HG03135 (cell line): ENCODE results near the gene TAGLN3.
"Not testable (repeated sequence)": the region's sequence is repeated elsewhere in the genome, so short reads cannot be mapped to it uniquely, and the experiment has no call there.

Source experiments
- ATAC-seq: cut with Tn5 transposase; IDR thresholded peaks from one replicate; pipeline ENCODE4 v1.9.1; 2021; ENCODE audit warnings: mild to moderate bottlenecking, moderate library complexity; ENCODE audit not compliant: unreplicated experiment

TAGLN3 gene

DNA sequence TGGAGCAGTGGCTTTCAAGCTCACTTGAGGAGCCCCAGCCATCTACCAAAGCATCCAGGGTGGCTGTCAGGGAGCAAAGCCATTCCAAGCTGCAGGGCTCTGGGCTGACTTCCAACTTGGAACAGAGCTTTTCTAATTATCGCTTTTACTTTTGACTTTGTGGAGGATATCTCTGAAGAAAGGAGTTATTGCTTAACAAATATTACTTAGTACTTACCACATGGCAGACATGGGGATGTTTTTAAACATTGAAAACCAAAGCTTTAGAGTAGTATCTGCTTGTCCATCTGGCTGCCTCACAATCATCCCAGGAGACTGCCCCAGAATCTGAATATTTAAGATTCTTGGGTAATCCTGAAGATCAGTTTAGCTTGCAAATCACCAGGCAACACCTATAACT, 8.9 kb downstream of the TAGLN3 start:
- no peak for ATAC-seq

DNA sequence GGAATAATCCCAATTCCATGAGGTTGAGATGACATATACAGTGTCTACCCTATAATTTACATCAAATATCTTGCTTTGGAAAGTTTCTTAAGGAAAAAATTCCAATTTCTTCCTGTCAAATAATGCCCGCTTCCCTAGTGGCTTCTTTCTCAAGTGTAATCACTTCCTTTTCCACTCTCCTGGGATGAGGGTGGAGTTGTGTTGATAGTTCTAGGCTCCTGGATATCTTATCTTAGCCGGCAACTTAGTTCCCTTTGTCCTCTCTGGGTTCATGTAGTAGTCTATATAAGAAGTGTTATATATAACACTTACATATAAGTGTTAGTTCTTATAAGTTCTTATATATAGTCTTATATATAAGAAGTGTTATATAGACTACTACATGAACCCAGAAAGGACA, 10.9 kb downstream of the TAGLN3 start:
- no peak for ATAC-seq

DNA sequence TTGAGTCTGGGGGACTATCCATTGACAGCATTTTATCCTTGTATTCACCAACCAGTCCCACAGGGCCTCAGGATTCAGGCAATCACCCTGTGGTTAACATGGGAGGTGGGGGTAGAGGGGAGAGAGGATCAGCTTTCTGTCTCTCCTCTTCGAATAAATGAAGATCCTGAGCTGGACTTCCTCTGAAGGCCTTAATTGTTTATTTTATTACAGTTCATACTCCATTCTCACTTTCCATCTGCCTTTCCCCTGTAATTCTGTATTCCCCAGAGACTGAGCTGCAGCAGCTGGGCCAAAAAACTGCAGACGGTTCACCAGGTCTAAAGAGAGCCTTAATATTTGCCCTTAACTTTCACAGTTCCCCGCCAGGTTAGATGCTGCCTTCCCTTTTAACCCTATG, 11.9 kb downstream of the TAGLN3 start:
- ATAC-seq = no peak

DNA sequence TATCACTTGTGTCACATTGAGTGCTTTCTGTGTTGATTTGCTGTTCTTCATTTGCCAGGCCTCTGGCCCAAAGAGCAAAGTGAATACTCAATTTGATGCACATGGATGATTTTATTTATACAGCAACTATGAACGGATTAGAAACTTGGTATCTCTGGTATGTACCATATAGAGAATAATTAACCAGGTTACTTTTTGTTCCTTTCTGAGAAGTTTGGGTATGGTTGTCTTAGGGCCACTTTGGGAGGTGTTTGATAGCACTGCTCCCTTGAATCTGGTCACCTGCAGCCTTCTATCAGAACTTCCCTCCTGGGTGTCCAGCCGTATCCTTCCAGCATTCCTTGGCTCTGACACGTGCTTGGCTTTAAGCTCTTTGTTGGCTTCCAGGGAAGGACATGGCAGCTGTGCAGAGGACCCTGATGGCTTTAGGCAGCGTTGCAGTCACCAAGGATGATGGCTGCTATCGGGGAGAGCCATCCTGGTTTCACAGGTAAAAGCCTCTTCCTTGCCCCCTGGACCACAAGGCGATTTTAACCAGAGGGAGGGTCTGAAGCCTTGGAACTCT, 12.7 kb downstream of the TAGLN3 start:
- ATAC-seq = no peak

DNA sequence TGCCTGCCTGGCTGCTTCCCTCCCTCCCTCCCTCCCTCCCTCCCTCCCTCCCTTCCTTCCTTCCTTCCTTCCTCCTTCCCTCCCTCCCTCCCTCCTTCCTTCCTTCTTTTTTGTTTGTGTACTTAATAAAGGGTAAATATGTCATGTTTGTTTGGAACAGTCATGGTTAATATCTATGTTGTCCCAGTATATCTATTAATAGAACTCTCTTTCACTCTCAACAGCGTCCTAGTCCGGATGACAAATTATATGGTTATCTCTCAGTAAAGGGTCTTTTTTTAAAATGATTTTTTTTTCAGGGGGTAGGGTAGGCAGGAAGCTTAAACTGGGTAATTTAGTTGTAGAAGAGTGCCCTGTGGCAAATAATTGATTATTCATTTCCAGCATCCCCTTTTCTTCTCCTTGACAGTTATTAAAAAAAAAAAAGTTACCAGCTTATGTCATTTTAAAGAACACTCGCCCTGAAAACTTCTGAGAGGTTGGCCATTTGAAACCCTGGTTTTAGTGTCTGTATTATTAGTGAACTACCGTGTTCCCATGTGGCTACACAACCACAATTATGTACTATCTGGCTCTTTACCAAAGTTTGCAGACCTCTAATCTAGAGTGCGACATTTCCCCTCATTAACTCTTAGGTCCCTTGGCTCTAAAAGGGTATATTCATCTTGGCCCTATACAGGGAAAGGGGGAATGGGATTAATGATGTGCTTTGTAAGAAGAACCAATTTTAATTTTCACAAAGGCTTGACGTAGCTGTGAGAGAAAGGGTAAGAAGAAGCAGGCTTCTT, 13.7 kb downstream of the TAGLN3 start:
- no peak for ATAC-seq

DNA sequence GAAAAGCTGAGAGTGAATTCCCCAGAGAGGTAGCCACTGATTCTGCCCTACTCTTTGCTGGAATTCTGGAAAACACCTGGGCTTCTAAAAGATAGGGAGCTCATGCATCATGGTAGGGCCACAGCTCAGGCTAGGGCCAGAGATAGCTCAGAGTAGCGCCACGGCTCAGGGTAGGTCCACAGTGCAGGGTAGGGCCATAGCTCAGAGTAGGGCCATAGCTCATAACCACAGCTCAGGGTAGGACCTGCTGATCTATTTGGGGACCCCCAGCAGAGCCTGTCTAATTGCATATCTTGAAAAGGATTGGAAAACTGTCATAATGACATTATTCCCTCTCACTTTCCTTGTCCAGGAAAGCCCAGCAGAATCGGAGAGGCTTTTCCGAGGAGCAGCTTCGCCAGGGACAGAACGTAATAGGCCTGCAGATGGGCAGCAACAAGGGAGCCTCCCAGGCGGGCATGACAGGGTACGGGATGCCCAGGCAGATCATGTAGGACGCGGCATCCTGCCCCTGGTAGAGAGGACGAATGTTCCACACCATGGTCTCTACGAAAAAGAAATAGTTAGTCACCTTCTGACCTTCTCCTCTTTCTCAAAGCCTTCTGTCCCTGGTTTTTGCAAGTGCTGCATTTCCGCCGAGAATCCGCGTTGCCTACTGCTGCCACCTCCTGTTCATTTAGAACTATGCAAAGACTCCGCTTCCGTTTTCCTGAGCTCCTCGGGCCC, 14.5 kb downstream of the TAGLN3 start:
- peak; percentile 84 for ATAC-seq

DNA sequence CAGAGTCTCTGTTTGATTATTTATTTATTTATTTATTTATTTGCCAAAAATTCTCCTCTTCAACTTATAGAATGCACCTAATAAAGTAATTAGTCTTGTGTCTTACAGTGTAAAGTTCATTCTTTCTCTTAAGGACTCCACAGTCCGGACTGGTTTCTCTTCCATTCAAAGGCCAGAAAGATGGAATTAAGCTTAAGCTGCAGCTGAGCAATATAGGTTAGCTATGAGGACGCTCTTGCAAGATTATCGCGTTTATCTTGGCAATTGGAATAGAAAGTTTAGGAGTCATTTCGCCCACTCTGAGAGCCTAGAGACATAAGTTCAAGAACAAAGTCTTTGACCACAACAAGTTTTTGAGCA, 15.0 kb downstream of the TAGLN3 start:
- ATAC-seq = peak; percentile 21

DNA sequence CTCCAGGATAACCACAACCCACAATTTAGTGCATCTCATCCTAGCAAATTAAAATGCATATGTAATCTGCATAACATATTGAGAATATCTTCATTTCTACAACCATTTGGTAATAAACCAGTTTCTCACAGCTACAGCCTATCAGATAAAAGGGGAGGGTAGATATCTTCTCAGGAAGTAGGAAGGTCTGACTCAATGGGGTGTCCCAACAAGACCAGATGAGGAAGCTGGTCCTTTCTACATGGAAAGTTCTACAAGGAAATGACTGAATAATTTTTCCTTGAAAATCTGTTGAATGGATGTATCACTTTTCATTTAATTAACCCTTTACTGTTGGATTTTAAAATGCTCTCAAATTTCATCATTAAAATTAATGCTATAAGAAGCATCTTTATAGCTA, 18.4 kb downstream of the TAGLN3 start:
- no peak for ATAC-seq

DNA sequence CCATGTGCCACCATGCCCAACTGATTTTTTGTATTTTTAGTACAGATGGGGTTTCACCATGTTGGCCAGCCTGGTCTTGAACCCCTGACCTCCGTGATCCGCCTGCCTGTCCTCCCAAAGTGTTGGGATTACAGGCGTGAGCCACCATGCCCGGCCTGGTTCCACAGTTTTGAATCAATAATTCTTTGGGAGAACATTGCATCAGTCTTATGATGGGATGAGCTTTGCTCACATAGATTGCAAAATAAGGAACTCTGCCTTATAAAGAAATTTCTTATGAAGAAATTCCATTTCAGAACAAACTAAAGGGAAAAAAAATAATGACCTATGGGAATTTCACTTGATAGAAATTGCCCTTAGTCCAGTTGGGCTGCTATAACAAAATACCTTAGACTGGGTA, 20.0 kb downstream of the TAGLN3 start:
- ATAC-seq = no peak

DNA sequence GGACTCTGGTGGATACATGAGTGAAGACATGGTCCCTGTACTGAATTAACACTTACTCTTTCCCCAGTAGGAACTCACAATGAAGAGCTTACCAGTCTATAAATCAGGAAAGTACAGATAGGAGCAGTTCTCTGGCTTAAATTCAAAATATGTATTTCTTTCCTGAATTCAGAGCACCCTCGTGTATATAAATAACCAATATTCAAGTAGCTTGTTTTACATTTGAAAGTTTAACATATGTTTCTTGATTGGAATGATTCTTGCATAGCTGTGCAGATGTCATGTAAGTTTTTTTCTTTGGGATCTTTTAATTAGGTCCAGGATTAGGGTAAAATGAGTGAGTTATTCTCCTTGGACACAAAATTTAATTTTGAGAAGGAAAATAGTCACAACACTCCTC, 21.0 kb downstream of the TAGLN3 start:
- ATAC-seq = no peak

DNA sequence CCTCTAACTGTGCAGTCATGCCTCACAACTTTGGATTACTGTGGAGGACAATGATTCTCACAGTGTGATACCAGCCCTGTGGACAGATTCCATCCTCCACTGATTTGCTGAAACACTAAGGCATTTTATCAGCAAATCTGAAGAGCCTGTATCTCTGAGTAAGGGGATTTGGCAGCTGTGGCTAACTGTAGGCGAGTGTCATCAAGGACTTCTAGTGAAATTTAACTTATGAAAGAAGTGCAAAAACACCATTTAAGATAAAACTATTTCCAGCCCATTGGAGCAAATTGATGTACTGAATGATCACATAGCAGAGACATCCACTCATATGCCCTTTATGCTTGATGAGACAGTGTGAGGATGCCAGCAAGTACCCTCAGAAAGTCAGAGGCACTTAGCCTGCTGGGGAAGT, 22.0 kb downstream of the TAGLN3 start:
- ATAC-seq = no peak

DNA sequence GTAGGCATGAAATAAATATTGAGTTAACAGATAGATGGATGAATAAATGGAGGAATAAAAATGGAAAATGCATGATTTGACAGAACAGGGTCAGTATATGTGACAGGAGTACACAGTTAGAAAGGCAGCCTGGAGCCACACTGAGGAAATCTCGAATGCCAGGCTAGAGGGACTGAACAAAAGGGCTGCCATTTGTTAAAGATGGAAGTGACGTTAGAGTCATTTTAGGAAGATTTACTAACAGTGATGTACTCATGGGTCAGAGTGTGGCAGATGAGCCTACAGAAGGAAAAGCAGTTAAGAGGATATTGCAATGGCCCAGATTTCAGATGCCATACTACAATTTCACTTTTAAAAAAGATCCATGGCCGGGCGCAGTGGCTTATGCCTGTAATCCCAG, 28.4 kb downstream of the TAGLN3 start:
- ATAC-seq = no peak

DNA sequence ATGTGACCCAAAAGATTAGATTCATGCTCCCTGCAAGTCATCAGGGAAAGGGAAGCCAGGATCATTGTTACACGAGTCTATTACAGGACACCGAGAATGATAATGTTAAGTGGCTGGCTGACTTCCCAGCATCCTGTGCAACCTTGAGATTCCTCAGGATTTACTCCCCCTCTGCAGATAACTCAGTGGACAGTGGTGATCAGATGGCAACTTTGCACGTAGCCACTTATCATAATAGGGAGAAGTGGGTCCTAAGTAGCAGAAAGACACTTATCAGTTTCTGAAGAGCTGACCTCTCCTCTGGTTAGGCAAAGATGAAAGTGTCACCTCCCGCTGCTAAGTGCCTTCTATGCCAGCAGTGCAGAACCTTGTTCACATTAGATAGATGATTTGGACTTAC, 29.1 kb downstream of the TAGLN3 start:
- no peak for ATAC-seq

DNA sequence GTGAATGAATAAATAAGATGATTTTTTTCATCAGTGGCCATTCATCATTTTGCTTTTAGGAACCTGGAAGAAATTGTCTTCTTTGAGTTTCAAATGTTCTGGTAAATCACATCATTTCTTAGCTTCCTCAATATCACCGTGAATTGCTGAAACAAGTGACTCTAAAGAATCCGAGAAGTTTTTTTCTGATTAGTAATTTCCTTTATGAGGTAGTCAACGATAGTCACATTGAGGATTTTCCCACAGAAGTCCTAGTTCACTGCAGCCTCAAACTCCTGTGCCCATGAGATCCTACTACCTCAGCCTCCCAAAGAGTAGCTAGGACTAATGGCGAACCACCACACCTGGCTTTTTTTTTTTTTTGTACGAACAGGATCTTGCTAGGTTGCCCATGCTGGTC, 32.2 kb downstream of the TAGLN3 start:
- no peak for ATAC-seq

DNA sequence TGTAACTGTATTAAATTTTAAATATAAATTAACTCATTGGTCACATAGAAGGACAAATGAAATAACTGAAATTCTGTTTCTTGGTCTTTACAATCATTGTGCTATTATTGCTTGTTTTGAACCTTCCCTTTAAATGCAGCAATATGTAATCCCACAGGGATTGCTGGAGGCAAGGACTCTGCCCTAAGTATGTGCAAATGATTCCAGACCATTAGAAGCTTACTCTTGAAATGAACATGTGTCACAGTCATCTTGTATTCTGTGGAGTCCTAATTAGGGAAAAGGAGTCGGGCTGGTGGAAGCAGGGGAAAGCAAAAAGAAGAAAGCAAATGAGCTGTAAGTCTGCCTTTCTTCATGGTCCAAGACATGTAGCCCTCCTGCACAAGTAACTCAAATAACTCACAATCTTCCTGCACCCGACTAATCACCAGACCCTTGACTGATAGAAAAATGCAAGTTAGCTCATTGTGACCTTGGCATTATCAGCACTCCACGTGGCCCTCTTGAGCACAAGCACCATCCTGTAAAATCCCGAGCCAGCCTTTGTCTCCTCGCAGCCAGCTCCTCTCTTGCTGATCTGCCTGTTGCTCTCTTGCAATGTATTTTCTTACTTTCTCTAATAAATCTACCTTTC, 33.5 kb downstream of the TAGLN3 start:
- no peak for ATAC-seq

DNA sequence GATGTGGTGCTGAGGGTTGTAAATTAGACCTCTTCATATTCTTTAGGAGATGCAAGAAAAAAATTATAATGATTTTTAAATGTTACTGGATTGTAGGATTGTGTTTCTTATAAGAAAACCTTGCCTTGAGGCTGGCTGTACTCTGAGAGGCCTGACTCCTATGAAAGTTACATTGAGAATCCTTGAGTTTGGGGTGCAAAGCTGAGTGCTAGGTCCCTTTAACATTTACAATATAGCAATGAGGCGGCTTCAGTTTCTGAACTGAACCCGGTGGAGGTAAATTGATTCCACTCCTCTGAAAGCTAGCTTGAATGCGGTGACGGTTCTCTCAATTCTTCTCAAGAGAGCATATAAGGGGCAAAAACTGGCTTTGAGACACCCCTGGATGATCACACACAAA, 35.7 kb downstream of the TAGLN3 start, which contains the start of gene TMPRSS7:
Gene TMPRSS7, plus strand, starts transcription at position 301 of the 400 bp plus-strand sequence. CDS start 110 bp downstream, outside the sequence.
- ATAC-seq = no peak

DNA sequence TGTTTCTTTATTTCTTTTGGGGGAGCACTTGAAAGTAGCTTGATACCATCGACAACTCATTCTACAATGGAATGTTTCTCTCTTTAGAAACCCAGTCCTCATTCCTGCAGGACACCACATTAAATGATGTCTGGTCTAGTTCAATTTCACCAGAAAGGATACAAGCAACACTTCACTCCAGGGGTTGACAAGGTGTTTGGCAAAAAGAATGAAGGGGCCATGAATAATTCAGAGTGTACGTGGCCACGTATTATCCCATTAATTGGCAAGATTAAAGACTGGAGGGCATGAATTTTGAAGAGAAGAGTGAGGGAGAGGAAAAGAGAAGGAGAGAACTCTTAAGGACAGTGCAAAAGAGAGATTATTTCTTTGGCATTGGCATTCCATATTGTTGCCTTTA, 36.5 kb downstream of the TAGLN3 start:
- no peak for ATAC-seq

DNA sequence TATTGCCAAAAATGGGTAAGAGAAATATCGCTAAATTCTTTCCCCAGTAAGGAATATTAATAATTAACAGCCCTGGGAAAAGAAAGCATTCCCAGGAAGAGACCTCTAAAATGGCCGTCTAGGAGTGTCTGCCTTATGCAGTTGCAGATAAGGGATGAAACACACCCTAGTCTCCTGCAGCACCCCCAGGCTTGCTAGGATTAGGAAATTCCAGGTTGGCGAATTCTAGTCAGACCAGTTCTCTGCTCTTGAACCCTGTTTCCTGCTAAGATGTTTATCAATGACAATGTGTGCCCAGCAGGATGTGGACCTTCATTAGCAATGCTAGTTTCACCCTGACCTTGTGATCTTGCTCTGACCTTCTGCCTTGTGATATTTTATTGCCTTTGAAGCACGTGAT, 38.5 kb downstream of the TAGLN3 start:
- ATAC-seq = not testable (repeated sequence)

DNA sequence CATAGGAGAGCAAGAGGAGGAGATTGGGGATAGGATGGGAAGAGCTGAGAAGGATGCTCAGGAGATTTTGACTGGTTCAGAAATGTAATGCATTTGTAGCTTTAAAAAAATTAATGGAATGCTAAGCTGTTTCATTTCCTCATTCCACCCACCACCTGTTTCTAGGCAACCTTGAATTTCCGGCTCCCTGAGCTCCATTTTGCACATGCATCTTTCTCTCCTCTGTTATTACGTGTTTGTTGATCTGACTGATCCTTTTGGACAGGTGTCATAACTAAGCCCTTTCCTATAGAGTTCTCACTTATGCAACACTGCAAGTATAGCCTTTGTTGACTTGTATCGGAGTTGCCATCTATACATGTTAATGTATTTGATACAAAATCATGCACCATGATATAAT, 40.1 kb downstream of the TAGLN3 start:
- ATAC-seq = no peak

DNA sequence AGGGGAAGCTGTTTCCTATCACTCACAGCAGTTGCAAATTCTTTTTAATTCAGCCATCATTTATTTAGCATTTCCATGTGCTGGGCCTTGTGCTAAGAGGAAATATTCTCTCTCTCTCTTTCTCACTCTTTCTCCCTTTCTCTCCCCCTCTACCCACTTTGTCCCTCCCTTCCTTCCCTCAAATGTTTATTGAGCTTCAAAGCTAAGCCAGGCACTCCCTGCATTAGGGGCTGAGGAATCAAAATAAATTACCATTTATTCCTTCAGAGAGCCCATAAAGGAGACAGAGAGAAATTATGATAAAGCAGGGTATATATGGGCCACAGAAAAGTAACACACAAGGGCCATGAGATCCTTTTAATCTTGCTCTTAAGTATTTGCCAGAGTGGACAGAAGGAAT, 42.6 kb downstream of the TAGLN3 start:
- ATAC-seq = no peak

DNA sequence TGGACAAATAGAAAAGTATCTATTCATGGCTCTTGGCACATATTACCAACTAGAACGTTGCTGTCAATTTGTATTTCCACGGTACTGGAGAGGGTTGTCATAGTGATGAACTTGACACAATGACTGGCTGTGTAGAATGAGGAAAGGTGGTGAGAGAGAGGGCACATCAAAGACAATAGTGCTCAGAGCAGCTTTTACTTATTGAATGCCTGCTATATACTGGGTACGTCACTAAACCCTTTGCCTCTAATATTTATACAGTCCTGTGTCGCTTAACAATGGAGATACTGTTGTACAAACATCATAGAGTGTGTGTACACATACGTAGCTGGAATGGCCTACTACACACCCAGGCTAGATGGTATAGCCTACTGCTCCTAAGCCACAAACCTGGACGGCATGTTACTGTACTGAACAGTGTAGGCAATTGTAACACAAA, 44.1 kb downstream of the TAGLN3 start:
- ATAC-seq = no peak
